GM12891 (cell line): Measurements from ENCODE around the gene FRMPD3.

Source experiments
- POLR2A ChIP-seq: IDR thresholded peaks from 2 replicates; pipeline ENCODE4 v1.6.1; 2011; ENCODE audit warnings: low read depth, low read length, control low read depth
- TAF1 ChIP-seq: IDR thresholded peaks from 2 replicates; pipeline ENCODE4 v1.6.1; 2011; ENCODE audit warnings: low read depth, low read length, control low read depth

GRCh38 chrX:107484002-107484726 is 34.7 kb downstream of the FRMPD3 start:
- TF ChIP-seq TAF1 (no peak), POLR2A (no peak)
